ENCODE measurements around the gene FBXO11. TPM values are rescaled to one million over a fixed set of nuclear protein-coding genes. Genes with fewer than 3 reads are reported as not detected.
A peak's percentile ranks its signal among the peaks of the same experiment; 100 is the strongest.

FBXO11 gene
- total RNA-seq, 1 experiment from 2014 or later, result 58.9 TPM

GRCh38 chr2:47771211-47771610, 135.1 kb downstream of the FBXO11 start:
- BruUV-seq (replicated peaks), result no TSS peak
- H3K27ac ChIP-seq (ENCODE audit: low read length), result no peak overlapping the region
- CTCF ChIA-PET, result interaction anchor here (0.7 kb wide), 1 partner anchor 10 kb away, joined by 8 read pairs; no protein-coding TSS in a partner anchor

GRCh38 chr2:47769318-47769717, 137.0 kb downstream of the FBXO11 start:
- POLR2A ChIA-PET, result no interaction called here
- no peak overlapping the region for H3K27ac ChIP-seq (ENCODE audit: low read length)
- in situ Hi-C loops (cut with HindIII; ENCODE audit: low pct_unique_long_range_greater_than_20kb, low sequenced_read_pairs) (no loop called here), intact Hi-C loops (cut with micrococcal nuclease; ENCODE audit: unreplicated experiment) (loop anchor here (5.0 to 10.0 kb wide), 3 partner anchors 255 to 432 kb away; no protein-coding TSS in a partner anchor)
- no peak for ATAC-seq
- BruUV-seq (replicated peaks), result no TSS peak
- H3K4me1 ChIP-seq (ENCODE audit: control insufficient read depth, insufficient read depth, low read length), result no peaks in the 10 kb centered on the region
- CTCF ChIA-PET, result interaction anchor here (1.0 kb wide), 1 partner anchor 332 kb away, joined by 5 read pairs; no protein-coding TSS in a partner anchor
- H3K9me3 ChIP-seq (ENCODE audit: control insufficient read depth, insufficient read depth, low read depth, low read length), result no peaks in the 10 kb centered on the region
- no peaks in the 10 kb centered on the region for H3K27me3 ChIP-seq (ENCODE audit: control insufficient read depth, insufficient read depth, low read length)
- no peak for DNase-seq (ENCODE audit: low read depth, low spot score)
- TF ChIP-seq TCF7L2 (IDR thresholded peaks at IDR 0.05; ENCODE audit: low read depth, low read length) (no peak), CTCF (IDR thresholded peaks at IDR 0.05) (no peak), SIN3A (IDR thresholded peaks at IDR 0.05; ENCODE audit: borderline replicate concordance, insufficient read depth, low read depth, low read length) (no peak), POLR2AphosphoS5 (IDR thresholded peaks at IDR 0.05; ENCODE audit: low read depth, low read length) (no peak)
- TF ChIP-seq, protein P1, sequence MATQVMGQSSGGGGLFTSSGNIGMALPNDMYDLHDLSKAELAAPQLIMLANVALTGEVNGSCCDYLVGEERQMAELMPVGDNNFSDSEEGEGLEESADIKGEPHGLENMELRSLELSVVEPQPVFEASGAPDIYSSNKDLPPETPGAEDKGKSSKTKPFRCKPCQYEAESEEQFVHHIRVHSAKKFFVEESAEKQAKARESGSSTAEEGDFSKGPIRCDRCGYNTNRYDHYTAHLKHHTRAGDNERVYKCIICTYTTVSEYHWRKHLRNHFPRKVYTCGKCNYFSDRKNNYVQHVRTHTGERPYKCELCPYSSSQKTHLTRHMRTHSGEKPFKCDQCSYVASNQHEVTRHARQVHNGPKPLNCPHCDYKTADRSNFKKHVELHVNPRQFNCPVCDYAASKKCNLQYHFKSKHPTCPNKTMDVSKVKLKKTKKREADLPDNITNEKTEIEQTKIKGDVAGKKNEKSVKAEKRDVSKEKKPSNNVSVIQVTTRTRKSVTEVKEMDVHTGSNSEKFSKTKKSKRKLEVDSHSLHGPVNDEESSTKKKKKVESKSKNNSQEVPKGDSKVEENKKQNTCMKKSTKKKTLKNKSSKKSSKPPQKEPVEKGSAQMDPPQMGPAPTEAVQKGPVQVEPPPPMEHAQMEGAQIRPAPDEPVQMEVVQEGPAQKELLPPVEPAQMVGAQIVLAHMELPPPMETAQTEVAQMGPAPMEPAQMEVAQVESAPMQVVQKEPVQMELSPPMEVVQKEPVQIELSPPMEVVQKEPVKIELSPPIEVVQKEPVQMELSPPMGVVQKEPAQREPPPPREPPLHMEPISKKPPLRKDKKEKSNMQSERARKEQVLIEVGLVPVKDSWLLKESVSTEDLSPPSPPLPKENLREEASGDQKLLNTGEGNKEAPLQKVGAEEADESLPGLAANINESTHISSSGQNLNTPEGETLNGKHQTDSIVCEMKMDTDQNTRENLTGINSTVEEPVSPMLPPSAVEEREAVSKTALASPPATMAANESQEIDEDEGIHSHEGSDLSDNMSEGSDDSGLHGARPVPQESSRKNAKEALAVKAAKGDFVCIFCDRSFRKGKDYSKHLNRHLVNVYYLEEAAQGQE (IDR thresholded peaks at IDR 0.05; ENCODE audit: insufficient read depth in 1 of 2, low read depth in 2 of 2, low read length in 1 of 2), result no peak
- H3K36me3 ChIP-seq (ENCODE audit: control insufficient read depth, insufficient read depth, low read length), result no peaks in the 10 kb centered on the region
- no peak overlapping the region for H3K4me3 ChIP-seq (ENCODE audit: low read depth in 2 of 2, low read length in 2 of 2)

More at GRCh38 chr2:47771211-47771610, 135.1 kb downstream of the FBXO11 start:
- ATAC-seq, result peak; percentile 82
- TF ChIP-seq SIN3A (IDR thresholded peaks at IDR 0.05; ENCODE audit: borderline replicate concordance, insufficient read depth, low read depth, low read length) (no peak), POLR2AphosphoS5 (IDR thresholded peaks at IDR 0.05; ENCODE audit: low read depth, low read length) (no peak)
- Histone ChIP-seq H3K4me1 (ENCODE audit: control insufficient read depth, insufficient read depth, low read length) (no peaks in the 10 kb centered on the region), H3K36me3 (ENCODE audit: control insufficient read depth, insufficient read depth, low read length) (no peaks in the 10 kb centered on the region), H3K4me3 (ENCODE audit: low read depth in 2 of 2, low read length in 2 of 2) (no peak overlapping the region), H3K9me3 (ENCODE audit: control insufficient read depth, insufficient read depth, low read depth, low read length) (no peaks in the 10 kb centered on the region), H3K27me3 (ENCODE audit: control insufficient read depth, insufficient read depth, low read length) (no peaks in the 10 kb centered on the region)
- intact Hi-C loops (cut with micrococcal nuclease; ENCODE audit: unreplicated experiment), result no loop called here
- DNase-seq (ENCODE audit: low read depth, low spot score), result peak; percentile 75
- POLR2A ChIA-PET, result interaction anchor here (0.6 kb wide), 1 partner anchor 164 kb away, joined by 3 read pairs; no protein-coding TSS in a partner anchor
- in situ Hi-C loops (cut with HindIII; ENCODE audit: low pct_unique_long_range_greater_than_20kb, low sequenced_read_pairs), result no loop called here
